ENCODE data around the gene MDP1.

The MDP1 gene

GRCh38 chr14:24215495-24216344 lies at the start of gene MDP1:
Gene MDP1 (minus strand): TSS chr14:24216066. CDS start chr14:24215955, 111 bp downstream.
- FAIRE-seq, result peak; percentile 95
- DNase-seq (ENCODE audit: insufficient read length, low spot score), result peak; percentile 84

GRCh38 chr14:24264298-24264697 lies 48.4 kb upstream of the MDP1 start:
- DNase-seq (ENCODE audit: insufficient read length, low spot score), result no peak

DNA sequence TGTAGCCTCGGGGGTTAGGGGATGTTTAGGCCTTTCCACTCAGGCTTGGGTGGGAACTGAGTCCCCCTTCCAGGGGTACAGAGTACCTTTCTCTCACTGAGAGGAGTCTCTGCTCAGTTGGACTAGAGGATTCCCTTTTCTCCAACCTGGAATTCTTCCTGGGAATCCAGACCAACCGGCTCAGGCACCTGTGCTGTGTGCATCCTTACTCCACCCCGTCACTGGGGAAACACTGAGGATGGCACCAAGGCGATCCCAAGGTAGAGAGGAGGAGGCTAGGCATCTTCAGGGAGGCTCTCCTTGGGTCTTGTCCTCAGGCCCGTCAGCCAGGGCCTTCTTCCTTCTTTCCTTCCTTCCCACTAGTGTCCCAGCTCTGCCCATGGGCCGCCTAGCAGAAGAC lies 48.0 kb upstream of the MDP1 start:
- no peak for DNase-seq (ENCODE audit: insufficient read length, low spot score)
- no peak for FAIRE-seq

More at GRCh38 chr14:24264298-24264697, 48.4 kb upstream of the MDP1 start:
- FAIRE-seq, result no peak

DNA sequence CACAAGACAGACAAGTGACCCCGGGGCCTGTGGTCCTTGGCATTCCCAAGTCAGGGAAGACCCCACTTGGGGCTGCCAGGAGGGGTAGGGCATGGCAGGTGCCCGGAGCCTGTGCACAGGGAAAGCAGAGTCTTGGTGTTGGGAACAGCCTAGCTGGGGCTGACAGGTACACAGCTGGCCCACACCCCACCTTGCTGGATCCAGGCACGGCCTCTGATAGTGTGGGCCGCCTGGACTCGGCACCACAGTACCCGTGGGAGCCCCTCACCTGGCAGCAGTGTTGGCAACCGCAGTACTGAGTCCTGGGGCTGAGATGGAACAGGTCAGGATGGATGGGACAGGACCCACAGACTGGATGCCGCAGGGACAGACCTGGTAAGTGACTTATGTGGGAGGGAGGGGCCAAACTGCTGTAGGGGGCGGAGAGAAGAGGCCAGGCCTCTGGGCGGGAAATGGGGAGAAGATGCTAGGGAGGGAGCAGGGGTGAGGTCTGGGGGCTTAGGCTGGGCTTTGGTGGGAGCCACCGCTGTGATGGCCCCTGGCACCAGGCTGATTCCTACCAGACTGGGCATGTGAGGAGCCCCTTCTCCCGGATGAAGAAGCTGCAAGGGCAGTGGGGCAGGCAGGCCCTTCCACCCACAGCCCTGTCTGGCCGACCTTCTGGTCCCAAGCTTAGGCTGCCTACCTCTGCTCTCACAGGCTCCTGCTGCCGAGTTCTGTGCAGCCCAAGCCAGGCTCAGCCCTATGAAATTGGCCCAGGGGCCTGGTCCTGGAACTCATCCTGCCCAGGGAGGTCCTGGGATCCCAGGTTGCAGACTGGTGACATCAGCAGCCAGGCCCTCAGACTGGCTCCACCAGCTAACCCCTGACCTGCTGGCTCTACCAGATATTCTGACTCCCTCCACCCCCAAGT lies 47.2 kb upstream of the MDP1 start, which contains the start of gene TGM1:
TGM1 (minus strand) TSS at position 357 of the 913 bp plus-strand sequence. CDS start 825 bp downstream, outside the sequence.
- no peak for FAIRE-seq

GRCh38 chr14:24261969-24262327 lies 46.1 kb upstream of the MDP1 start:
- FAIRE-seq (no peak), DNase-seq (ENCODE audit: insufficient read length, low spot score) (no peak)

More for the DNA sequence above, 47.2 kb upstream of the MDP1 start, which contains the start of gene TGM1:
- DNase-seq (ENCODE audit: insufficient read length, low spot score), result no peak

GRCh38 chr14:24261256-24261968 lies 45.5 kb upstream of the MDP1 start:
- DNase-seq (ENCODE audit: insufficient read length, low spot score) (no peak), FAIRE-seq (no peak)

- no peak for FAIRE-seq
Observed at GRCh38 chr14:24260780-24261157, 44.9 kb upstream of the MDP1 start.

DNA sequence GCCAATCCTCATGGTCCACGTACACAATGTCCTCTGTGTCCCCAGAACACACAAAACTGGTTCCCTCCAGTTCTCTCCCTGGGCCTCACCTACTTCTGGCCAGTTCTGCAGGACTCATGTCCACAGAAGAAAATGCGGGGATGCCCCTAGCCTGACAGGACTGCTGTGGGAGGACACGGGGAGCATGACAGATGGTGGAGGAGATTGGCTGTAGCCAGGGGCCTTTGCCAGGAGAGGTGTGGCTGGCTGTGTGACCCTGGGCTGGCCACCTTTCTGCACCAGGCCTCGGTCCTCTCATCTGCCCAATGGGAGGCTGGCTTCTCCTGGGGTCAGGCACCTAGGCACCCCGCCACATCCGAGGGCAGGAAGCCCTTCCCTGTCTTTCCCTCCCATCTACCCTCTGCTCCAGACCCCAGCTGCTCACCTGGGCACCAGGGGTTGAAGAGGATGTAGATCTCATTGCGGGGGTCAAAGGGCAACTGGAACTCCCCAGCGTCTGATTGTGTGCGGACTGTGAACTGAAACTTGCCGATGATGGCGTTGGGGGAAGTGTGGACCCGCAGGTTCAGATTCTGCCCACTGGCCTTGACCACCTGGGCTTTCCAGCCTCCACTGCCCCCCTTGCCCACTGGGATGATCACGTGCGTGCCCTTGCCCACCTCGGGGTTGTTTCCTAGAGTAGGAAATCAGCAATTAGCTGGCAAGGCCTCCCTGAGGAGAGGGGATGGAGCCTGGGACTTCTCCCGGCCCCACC lies 44.3 kb upstream of the MDP1 start:
- FAIRE-seq (no peak), DNase-seq (ENCODE audit: insufficient read length, low spot score) (no peak)

More at GRCh38 chr14:24260780-24261157, 44.9 kb upstream of the MDP1 start:
- no peak for DNase-seq (ENCODE audit: insufficient read length, low spot score)

GRCh38 chr14:24259282-24260025 lies 43.6 kb upstream of the MDP1 start:
- FAIRE-seq, result no peak

GRCh38 chr14:24258548-24259265 lies 42.8 kb upstream of the MDP1 start:
- FAIRE-seq, result no peak
- no peak for DNase-seq (ENCODE audit: insufficient read length, low spot score)

More at GRCh38 chr14:24259282-24260025, 43.6 kb upstream of the MDP1 start:
- DNase-seq (ENCODE audit: insufficient read length, low spot score), result no peak

DNA sequence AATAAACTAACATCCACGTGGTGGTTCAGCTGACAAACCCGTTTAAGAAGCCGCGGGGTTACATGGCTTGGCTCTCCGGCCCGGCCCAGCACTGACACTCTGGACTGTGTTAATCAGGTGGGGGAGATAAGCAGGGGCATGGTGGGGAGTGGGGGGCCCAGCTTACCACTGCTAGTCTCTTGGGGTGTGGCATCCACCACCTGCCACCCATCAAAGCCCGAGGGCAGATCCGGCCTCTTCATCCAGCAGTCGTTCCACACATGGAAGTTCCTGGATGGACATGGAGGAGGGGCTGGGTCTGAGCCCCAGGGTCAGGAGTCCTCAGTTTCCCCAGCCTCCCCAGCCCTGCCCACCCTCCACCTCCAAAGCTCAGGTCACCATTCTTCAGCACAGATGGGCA lies 42.3 kb upstream of the MDP1 start:
- DNase-seq (ENCODE audit: insufficient read length, low spot score), result no peak
- no peak for FAIRE-seq

GRCh38 chr14:24256960-24257359 lies 41.1 kb upstream of the MDP1 start:
- DNase-seq (ENCODE audit: insufficient read length, low spot score) (no peak), FAIRE-seq (no peak)

- FAIRE-seq (no peak), DNase-seq (ENCODE audit: insufficient read length, low spot score) (no peak)
Observed at GRCh38 chr14:24255931-24256711, 40.3 kb upstream of the MDP1 start.

DNA sequence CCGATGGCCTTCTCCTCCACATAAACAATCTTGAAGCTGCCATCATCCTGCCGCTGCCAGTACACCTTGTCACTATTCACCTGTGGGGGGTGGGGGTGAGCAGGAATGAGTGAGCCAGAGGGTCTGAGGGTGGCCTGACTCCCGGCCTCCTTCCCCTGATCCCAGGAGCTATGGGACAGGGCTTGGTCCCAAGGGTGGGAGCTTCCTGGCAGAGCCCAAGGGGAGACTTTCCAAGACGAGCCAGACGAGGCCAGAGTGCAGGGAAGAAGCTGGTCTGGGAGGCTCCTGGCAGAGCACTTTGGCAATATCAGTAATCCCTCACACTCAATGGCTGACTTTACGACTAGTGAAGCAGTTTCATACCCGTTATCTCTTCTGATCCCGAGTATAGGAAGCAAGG lies 39.6 kb upstream of the MDP1 start:
- FAIRE-seq (no peak), DNase-seq (ENCODE audit: insufficient read length, low spot score) (no peak)

GRCh38 chr14:24254630-24255392 lies 38.9 kb upstream of the MDP1 start:
- DNase-seq (ENCODE audit: insufficient read length, low spot score) (no peak), FAIRE-seq (no peak)

DNA sequence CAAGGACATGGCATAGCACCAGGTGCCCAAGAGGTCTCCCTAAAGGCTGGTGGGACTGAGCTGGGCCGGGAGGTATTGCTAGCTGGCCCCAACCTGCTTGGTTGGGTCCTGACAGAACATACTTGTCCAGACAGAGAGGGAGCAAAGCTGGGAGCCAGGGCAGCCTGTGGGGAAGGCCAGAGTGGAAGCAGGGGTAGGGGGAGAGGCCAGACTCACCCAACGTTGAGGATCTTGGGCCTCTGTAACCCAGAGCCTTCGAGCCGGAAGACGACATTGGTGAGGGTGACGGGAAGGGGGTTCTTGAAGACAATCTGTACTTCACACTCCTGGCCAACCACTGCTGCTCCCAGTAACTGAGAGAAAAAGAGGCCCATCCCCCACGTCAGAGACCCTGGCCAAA lies 38.1 kb upstream of the MDP1 start:
- FAIRE-seq (no peak), DNase-seq (ENCODE audit: insufficient read length, low spot score) (no peak)
